Chondrocyte (in vitro differentiated cells): ENCODE measurements around the gene C10orf90. TPM values are rescaled to one million over a fixed set of nuclear protein-coding genes. Genes with fewer than 3 reads are reported as not detected.

Experiments
- DNase-seq: peaks from one replicate; pipeline ENCODE4 v3.0.0; 2021; ENCODE audit warnings: mixed read lengths, low spot score
- H3K27ac Mint-ChIP-seq: one replicate; pipeline ENCODE4 v1.8.0; 2021; ENCODE audit warnings: mild to moderate bottlenecking, moderate library complexity, mixed read lengths; ENCODE audit not compliant: unreplicated experiment
- H3K27me3 Mint-ChIP-seq: 2 replicates; pipeline ENCODE4 v1.8.0; 2021; ENCODE audit warnings: low read depth, mixed read lengths
- H3K36me3 Mint-ChIP-seq: 2 replicates; pipeline ENCODE4 v1.8.0; 2021; ENCODE audit warnings: low read depth, mixed read lengths
- H3K4me1 Mint-ChIP-seq: 2 replicates; pipeline ENCODE4 v1.8.0; 2021; ENCODE audit warnings: low read depth, mild to moderate bottlenecking, mixed read lengths
- H3K4me3 Mint-ChIP-seq: one replicate; pipeline ENCODE4 v1.8.0; 2021; ENCODE audit warnings: mild to moderate bottlenecking, moderate library complexity, mixed read lengths; ENCODE audit not compliant: unreplicated experiment
- H3K9me3 Mint-ChIP-seq: 2 replicates; pipeline ENCODE4 v1.8.0; 2021; ENCODE audit warnings: low read depth, mixed read lengths
- total RNA-seq: library from RNA; stranded (reverse); gene quantifications from 3 replicates; pipeline ENCODE4 v1.2.1, GENCODE V29; 2021
- TF ChIP-seq, protein P1 (sequence below): fragments of 200-600 bp; sonication (generic); IDR thresholded peaks from 2 replicates; pipeline ENCODE4 v1.5.0; 2021; ENCODE audit warnings: antibody characterized with exemption, mild to moderate bottlenecking, moderate library complexity

The C10orf90 gene
- total RNA-seq, 1 donor from 2014 or later, result not detected

DNA sequence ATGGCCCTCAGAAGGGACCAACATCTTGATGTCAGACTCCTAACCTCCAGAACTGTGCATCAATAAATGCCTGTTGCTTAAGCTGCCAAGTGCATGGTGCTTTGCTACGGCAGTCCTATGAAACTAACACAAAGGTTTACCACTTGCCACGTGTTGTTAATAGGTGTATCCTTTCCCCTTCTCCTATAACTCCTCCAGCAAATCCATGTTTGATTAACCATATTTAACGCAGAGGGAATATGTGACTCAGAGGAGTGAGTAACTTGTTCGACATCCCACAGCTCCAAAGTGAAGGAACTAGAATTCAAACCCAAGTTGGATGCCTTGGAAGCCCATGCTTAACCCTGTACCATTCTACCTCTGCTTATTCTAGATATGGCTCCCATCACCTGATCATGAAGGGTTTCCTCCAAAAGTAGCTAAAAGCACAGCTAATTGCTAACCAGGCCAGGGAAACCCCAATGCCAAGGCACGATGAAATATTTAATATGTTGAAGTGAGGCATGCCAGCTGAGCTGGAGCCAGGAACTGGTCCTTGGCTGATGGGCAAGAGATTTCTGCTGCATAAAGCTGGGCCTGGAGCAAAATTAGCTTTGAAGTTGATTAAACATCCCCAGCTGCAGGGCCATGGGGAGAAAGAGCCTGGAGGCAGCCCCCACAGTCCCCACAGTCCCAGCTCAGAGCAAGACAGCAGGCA lies 131.9 kb downstream of the C10orf90 start:
- no peak for DNase-seq
- Mint-ChIP-seq H3K27me3 (peaks cover 42% of the 10 kb centered on the region), H3K4me1 (no peaks in the 10 kb centered on the region), H3K9me3 (no peaks in the 10 kb centered on the region), H3K36me3 (no peaks in the 10 kb centered on the region), H3K4me3 (no peak overlapping the region), H3K27ac (no peak overlapping the region)
- TF ChIP-seq, protein P1, sequence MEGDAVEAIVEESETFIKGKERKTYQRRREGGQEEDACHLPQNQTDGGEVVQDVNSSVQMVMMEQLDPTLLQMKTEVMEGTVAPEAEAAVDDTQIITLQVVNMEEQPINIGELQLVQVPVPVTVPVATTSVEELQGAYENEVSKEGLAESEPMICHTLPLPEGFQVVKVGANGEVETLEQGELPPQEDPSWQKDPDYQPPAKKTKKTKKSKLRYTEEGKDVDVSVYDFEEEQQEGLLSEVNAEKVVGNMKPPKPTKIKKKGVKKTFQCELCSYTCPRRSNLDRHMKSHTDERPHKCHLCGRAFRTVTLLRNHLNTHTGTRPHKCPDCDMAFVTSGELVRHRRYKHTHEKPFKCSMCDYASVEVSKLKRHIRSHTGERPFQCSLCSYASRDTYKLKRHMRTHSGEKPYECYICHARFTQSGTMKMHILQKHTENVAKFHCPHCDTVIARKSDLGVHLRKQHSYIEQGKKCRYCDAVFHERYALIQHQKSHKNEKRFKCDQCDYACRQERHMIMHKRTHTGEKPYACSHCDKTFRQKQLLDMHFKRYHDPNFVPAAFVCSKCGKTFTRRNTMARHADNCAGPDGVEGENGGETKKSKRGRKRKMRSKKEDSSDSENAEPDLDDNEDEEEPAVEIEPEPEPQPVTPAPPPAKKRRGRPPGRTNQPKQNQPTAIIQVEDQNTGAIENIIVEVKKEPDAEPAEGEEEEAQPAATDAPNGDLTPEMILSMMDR, result no peak

DNA sequence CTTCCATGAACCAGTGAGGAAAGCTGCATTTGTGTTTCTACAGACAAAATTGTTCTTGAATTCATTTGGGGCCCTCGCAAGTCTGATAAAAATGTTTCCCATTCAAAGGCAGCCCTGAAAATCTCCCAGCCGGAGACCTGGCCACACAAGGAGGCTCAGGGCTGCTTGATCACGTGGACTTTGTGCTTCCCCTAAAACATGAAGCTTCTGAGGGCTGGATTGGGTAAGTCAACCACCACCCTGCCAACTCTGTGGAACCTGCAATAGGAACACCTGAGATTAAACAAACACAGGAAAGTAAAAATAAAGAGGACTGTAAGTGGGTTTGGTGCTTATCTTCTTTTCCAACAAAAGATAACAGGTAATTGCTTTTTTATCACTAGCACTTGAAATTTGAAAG lies 133.8 kb downstream of the C10orf90 start:
- Mint-ChIP-seq H3K4me1 (no peaks in the 10 kb centered on the region), H3K9me3 (no peaks in the 10 kb centered on the region), H3K4me3 (no peak overlapping the region), H3K36me3 (no peaks in the 10 kb centered on the region), H3K27ac (no peak overlapping the region), H3K27me3 (peaks cover 35% of the 10 kb centered on the region)
- DNase-seq, result no peak
- TF ChIP-seq, protein P1, result no peak

DNA sequence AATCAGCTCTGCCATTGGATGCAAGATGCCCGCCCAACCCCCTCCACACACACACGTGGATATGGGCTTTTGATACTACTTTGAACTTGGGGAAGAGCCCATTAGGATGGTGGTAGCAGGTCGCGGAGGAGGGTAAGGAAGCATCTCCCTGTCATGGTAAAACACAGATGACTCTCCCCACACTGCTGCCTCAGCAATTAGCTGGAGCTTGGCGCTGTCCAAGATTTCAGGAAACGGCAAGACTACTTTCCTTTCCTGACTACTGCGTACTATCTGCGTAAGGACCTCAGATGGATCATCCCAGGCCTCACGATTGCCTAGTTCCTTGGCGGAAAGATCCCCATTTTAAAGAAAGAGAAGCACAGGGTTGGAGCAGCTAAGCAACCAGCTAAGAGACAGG lies 134.3 kb downstream of the C10orf90 start:
- no peaks in the 10 kb centered on the region for H3K9me3 Mint-ChIP-seq
- H3K4me1 Mint-ChIP-seq, result no peaks in the 10 kb centered on the region
- TF ChIP-seq, protein P1, result no peak
- no peaks in the 10 kb centered on the region for H3K36me3 Mint-ChIP-seq
- DNase-seq, result no peak
- no peak overlapping the region for H3K4me3 Mint-ChIP-seq
- H3K27me3 Mint-ChIP-seq, result peaks cover 33% of the 10 kb centered on the region
- H3K27ac Mint-ChIP-seq, result no peak overlapping the region

DNA sequence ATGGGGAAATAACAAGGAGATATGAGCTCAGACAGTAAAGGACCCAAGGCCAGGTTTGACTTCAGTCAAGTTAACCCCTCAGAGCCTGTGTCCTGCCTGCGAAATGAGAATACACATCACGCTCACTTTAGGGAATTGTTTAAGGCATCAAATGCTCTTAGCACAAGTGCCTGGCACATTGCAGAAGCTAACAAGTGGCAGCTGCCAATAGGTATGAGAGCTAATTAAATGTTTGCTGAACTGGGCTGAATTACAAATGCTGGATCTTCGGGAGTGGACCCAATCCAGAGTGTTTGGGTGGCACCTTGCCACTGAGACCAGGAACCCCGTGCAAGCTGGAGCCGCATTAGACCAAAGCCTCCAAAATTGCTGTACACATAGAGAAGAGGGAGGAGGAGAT lies 136.8 kb downstream of the C10orf90 start:
- Mint-ChIP-seq H3K9me3 (no peaks in the 10 kb centered on the region), H3K4me3 (no peak overlapping the region), H3K36me3 (no peaks in the 10 kb centered on the region), H3K27me3 (peaks cover 28% of the 10 kb centered on the region), H3K27ac (no peak overlapping the region), H3K4me1 (no peaks in the 10 kb centered on the region)
- TF ChIP-seq, protein P1, result no peak
- no peak for DNase-seq

DNA sequence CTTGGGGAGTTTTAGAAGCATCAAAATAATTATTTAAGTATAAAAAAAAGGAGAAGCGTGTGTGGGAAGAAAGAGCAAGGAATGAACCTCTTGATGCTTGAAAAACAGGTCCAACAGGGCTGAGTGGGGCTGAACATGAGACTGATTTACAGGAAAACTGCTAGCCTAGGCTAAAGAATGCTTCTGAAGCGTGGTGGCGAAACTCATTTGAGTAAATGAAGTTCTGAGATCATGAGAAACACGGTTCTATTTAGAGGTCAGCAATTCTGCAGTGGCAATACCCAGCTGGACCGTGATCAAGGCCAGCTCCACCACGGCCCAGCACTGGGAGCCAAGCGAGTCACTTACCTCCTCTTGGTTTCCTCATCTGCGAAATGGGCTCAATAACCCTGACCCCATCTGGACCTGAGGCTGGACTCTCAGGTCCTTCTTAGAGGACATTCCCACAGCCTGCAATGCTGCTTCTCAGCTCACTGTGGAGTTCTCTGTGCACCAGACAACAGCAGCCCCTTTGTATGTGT lies 142.1 kb downstream of the C10orf90 start:
- Mint-ChIP-seq H3K36me3 (no peaks in the 10 kb centered on the region), H3K4me3 (no peak overlapping the region), H3K9me3 (no peaks in the 10 kb centered on the region), H3K27me3 (peaks cover 21% of the 10 kb centered on the region), H3K4me1 (no peaks in the 10 kb centered on the region), H3K27ac (no peak overlapping the region)
- no peak for DNase-seq
- TF ChIP-seq, protein P1, result no peak
